Astrocyte (in vitro differentiated cells and primary cell): Measurements from ENCODE around the gene LEP. TPM values are rescaled to one million over a fixed set of nuclear protein-coding genes. Genes with fewer than 3 reads are reported as not detected.

Experiments used
- DNase-seq: peaks from one replicate; pipeline ENCODE4 v3.0.0-alpha.2; 2010; ENCODE audit warnings: low read depth
- FAIRE-seq: peaks from 2 replicates; lab custom pipeline; 2011; peaks lifted over from hg19 to GRCh38; lab: Jason Lieb, UNC
- H2AFZ ChIP-seq: 2 replicates; pipeline ENCODE4 v1.6.0; 2012; ENCODE audit warnings: low read depth, low read length, inconsistent platforms
- H3K27ac ChIP-seq: 2 replicates; pipeline ENCODE4 v1.5.1; 2011; ENCODE audit warnings: low read depth, low read length, inconsistent platforms
- H3K27me3 ChIP-seq: 2 replicates; pipeline ENCODE4 v1.6.0; 2011; ENCODE audit warnings: low read length, inconsistent platforms; ENCODE audit not compliant: insufficient read depth
- H3K36me3 ChIP-seq: 2 replicates; pipeline ENCODE4 v1.5.1; 2011; ENCODE audit warnings: low read length, inconsistent platforms; ENCODE audit not compliant: insufficient read depth
- H3K4me1 ChIP-seq: 2 replicates; pipeline ENCODE4 v1.5.1; 2011; ENCODE audit warnings: low read length, inconsistent platforms; ENCODE audit not compliant: insufficient read depth
- H3K4me2 ChIP-seq: 2 replicates; pipeline ENCODE4 v1.6.0; 2012; ENCODE audit warnings: low read length, inconsistent platforms
- H3K4me3 ChIP-seq: 2 replicates; pipeline ENCODE4 v1.5.1; 2011; ENCODE audit warnings: low read depth, mild to moderate bottlenecking, low read length, inconsistent platforms; ENCODE audit not compliant: insufficient read depth
- H3K79me2 ChIP-seq: 2 replicates; pipeline ENCODE4 v1.6.0; 2012; ENCODE audit warnings: mild to moderate bottlenecking, low read length, inconsistent platforms; ENCODE audit not compliant: insufficient read depth
- H3K9ac ChIP-seq: 2 replicates; pipeline ENCODE4 v1.6.0; 2012; ENCODE audit warnings: mild to moderate bottlenecking, low read length, inconsistent platforms
- H3K9me3 ChIP-seq: 2 replicates; pipeline ENCODE4 v1.5.1; 2012; ENCODE audit warnings: low read depth, mild to moderate bottlenecking, low read length, inconsistent platforms; ENCODE audit not compliant: insufficient read depth
- H4K20me1 ChIP-seq: 2 replicates; pipeline ENCODE4 v1.6.0; 2012; ENCODE audit warnings: low read length, inconsistent platforms; ENCODE audit not compliant: insufficient read depth
- H3K27ac Mint-ChIP-seq: one replicate; pipeline ENCODE4 v1.8.0; 2021; ENCODE audit warnings: mild to moderate bottlenecking, mixed read lengths; ENCODE audit not compliant: unreplicated experiment
- H3K27me3 Mint-ChIP-seq: one replicate; pipeline ENCODE4 v1.8.0; 2021; ENCODE audit warnings: low read depth, mixed read lengths; ENCODE audit not compliant: unreplicated experiment
- H3K36me3 Mint-ChIP-seq: one replicate; pipeline ENCODE4 v1.8.0; 2021; ENCODE audit warnings: low read depth, mixed read lengths; ENCODE audit not compliant: unreplicated experiment
- H3K4me1 Mint-ChIP-seq: one replicate; pipeline ENCODE4 v1.8.0; 2021; ENCODE audit warnings: low read depth, mixed read lengths; ENCODE audit not compliant: unreplicated experiment
- H3K4me3 Mint-ChIP-seq: one replicate; pipeline ENCODE4 v1.8.0; 2021; ENCODE audit warnings: mild to moderate bottlenecking, moderate library complexity, mixed read lengths; ENCODE audit not compliant: unreplicated experiment
- H3K9me3 Mint-ChIP-seq: one replicate; pipeline ENCODE4 v1.8.0; 2021; ENCODE audit warnings: mild to moderate bottlenecking, mixed read lengths; ENCODE audit not compliant: unreplicated experiment
- EZH2 ChIP-seq: IDR thresholded peaks from 2 replicates; pipeline ENCODE4 v1.6.1; 2012; ENCODE audit warnings: mild to moderate bottlenecking, low read length, inconsistent platforms; ENCODE audit not compliant: insufficient read depth
- total RNA-seq: library from RNA; stranded (reverse); gene quantifications from 2 replicates; pipeline ENCODE4 v1.2.1, GENCODE V29; 2021
- TF ChIP-seq, protein P1 (sequence below): IDR thresholded peaks from 2 replicates; pipeline ENCODE4 v1.5.1; 2011; ENCODE audit warnings: low read depth, mild to moderate bottlenecking, inconsistent platforms, low read length, moderate library complexity; ENCODE audit not compliant: insufficient read depth

Gene LEP
- total RNA-seq, 1 donor from 2014 or later = not detected

DNA sequence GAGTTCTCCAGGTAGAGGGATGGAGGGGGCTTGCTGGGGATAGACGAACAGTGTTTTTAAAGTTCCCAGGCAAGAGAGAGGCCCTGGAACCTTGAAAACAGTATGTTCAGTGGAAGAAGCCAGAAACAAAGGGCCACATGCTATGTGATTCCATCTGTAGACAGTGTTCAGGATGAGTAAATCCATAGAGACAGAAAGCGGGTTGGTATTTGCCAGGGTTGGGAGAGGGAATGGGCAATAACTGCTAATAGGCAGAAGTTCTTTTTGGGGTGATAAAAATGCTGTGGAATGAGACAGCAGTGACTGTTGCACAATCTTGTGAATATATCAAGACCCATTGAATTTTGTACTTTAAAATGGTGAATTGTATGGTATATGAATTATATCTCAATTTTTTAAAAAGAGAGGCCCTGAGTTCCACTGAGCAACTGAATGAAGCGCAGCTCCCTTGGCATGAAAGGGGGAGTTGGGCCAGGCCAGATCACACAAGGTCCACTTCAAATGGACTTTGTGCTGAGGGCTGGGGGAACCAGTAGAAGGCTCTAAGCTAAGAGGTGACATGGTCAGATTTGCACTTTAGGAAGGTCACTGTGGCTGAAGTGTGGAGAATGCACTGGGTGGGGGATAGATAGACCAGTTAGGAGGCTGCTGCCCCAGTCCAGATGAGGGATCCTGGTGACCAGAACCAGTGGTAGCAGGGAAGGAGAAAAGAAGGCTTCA lies 34.0 kb downstream of the LEP start:
- H2AFZ ChIP-seq = no peak overlapping the region
- no peak overlapping the region for H3K9ac ChIP-seq
- DNase-seq = no peak
- Mint-ChIP-seq H3K27ac (no peak overlapping the region), H3K9me3 (peaks cover 10% of the 10 kb centered on the region), H3K4me1 (no peaks in the 10 kb centered on the region), H3K27me3 (peaks cover 20% of the 10 kb centered on the region), H3K4me3 (no peak overlapping the region), H3K36me3 (peaks cover 5% of the 10 kb centered on the region)
- H3K79me2 ChIP-seq = no peaks in the 10 kb centered on the region
- TF ChIP-seq EZH2 = no peak
- TF ChIP-seq, protein P1, sequence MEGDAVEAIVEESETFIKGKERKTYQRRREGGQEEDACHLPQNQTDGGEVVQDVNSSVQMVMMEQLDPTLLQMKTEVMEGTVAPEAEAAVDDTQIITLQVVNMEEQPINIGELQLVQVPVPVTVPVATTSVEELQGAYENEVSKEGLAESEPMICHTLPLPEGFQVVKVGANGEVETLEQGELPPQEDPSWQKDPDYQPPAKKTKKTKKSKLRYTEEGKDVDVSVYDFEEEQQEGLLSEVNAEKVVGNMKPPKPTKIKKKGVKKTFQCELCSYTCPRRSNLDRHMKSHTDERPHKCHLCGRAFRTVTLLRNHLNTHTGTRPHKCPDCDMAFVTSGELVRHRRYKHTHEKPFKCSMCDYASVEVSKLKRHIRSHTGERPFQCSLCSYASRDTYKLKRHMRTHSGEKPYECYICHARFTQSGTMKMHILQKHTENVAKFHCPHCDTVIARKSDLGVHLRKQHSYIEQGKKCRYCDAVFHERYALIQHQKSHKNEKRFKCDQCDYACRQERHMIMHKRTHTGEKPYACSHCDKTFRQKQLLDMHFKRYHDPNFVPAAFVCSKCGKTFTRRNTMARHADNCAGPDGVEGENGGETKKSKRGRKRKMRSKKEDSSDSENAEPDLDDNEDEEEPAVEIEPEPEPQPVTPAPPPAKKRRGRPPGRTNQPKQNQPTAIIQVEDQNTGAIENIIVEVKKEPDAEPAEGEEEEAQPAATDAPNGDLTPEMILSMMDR = no peak
- H3K9me3 ChIP-seq = peaks cover 2% of the 10 kb centered on the region
- no peak overlapping the region for H3K4me3 ChIP-seq
- no peak overlapping the region for H3K27ac ChIP-seq
- H3K36me3 ChIP-seq = no peaks in the 10 kb centered on the region
- H3K27me3 ChIP-seq = peaks cover 33% of the 10 kb centered on the region
- FAIRE-seq = no peak
- no peak overlapping the region for H3K4me2 ChIP-seq
- H4K20me1 ChIP-seq = no peaks in the 10 kb centered on the region
- H3K4me1 ChIP-seq = no peaks in the 10 kb centered on the region

DNA sequence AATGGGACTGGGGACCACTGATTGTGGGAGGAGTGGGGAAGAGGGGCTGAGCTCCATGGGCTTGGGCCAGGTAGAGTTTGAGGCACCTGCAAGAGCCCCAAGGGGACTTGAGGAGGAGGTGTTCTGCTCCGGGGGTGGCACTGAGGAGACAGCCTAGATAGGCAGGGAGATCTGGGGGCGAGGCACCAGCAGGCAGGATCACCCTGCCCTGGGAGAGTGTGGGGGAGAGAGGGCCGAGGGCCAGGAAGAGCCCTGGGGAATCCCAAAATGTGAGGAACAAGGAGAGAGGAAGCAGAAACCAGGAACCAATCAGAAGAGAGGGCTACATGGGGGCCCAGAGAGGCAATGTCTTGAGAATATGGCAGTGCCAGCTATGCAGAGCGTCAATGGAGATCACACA lies 34.6 kb downstream of the LEP start:
- no peak overlapping the region for H3K4me2 ChIP-seq
- TF ChIP-seq EZH2 = no peak
- TF ChIP-seq, protein P1 = no peak
- Mint-ChIP-seq H3K27ac (no peak overlapping the region), H3K4me1 (no peaks in the 10 kb centered on the region), H3K27me3 (peaks cover 20% of the 10 kb centered on the region), H3K36me3 (peaks cover 6% of the 10 kb centered on the region), H3K9me3 (peaks cover 13% of the 10 kb centered on the region), H3K4me3 (no peak overlapping the region)
- H3K27ac ChIP-seq = no peak overlapping the region
- peaks cover 31% of the 10 kb centered on the region for H3K27me3 ChIP-seq
- H2AFZ ChIP-seq = no peak overlapping the region
- no peaks in the 10 kb centered on the region for H4K20me1 ChIP-seq
- H3K79me2 ChIP-seq = no peaks in the 10 kb centered on the region
- peaks cover 2% of the 10 kb centered on the region for H3K9me3 ChIP-seq
- H3K4me3 ChIP-seq = no peak overlapping the region
- DNase-seq (no peak), FAIRE-seq (no peak)
- H3K9ac ChIP-seq = no peak overlapping the region
- no peaks in the 10 kb centered on the region for H3K4me1 ChIP-seq
- H3K36me3 ChIP-seq = no peaks in the 10 kb centered on the region

DNA sequence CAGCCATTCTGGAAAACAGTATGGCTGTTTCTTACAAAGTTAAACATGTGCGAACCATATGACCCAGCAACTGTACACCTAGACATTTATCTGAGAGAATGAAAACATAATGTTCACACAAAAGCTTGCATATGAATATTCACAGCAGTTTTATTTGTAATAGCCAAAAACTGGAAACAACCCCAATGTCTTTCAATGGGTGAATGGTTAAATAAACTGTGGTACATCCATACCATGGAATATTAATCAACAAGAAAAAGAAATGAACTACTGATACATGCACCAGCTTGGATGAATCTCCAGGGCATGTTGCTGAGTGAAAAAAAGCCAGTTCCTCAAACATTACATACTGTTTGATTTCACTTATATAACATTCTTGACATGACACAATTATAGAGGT lies 37.3 kb downstream of the LEP start:
- no peaks in the 10 kb centered on the region for H3K79me2 ChIP-seq

More for the DNA sequence above, 37.3 kb downstream of the LEP start:
- Mint-ChIP-seq H3K27ac (no peak overlapping the region), H3K4me3 (no peak overlapping the region), H3K9me3 (peaks cover 25% of the 10 kb centered on the region), H3K4me1 (no peaks in the 10 kb centered on the region), H3K27me3 (peaks cover 26% of the 10 kb centered on the region), H3K36me3 (peaks cover 13% of the 10 kb centered on the region)
- Histone ChIP-seq H3K36me3 (no peaks in the 10 kb centered on the region), H3K9me3 (peaks cover 2% of the 10 kb centered on the region), H3K4me1 (no peaks in the 10 kb centered on the region), H3K27ac (no peak overlapping the region), H3K4me2 (no peak overlapping the region), H2AFZ (no peak overlapping the region), H4K20me1 (no peaks in the 10 kb centered on the region), H3K4me3 (no peak overlapping the region), H3K9ac (no peak overlapping the region), H3K27me3 (peaks cover 6% of the 10 kb centered on the region)
- FAIRE-seq (no peak), DNase-seq (no peak)
- TF ChIP-seq EZH2 = no peak
- TF ChIP-seq, protein P1 = no peak
